Panc1 (cell line): ENCODE measurements around the gene VDR. TPM values are rescaled to one million over a fixed set of nuclear protein-coding genes. Genes with fewer than 3 reads are reported as not detected.

Source experiments
- ATAC-seq: fragments of 200-7000 bp; cut with Tn5 transposase; 2 replicates; pipeline ENCODE4 v1.9.1; 2020; ENCODE audit warnings: mild to moderate bottlenecking, moderate library complexity
- BruUV-seq: library from RNA; stranded (reverse); fragments of 400-500 nt; replicated peaks from 2 replicates; lab custom pipeline; 2021; lab: Mats Ljungman, UMichigan
- CTCF ChIA-PET: fragments of 300-600 bp; sonication (Branson Sonifier 250); formaldehyde crosslinking; loops from one replicate; lab custom pipeline; 2022; ENCODE audit warnings: antibody characterized with exemption; lab: Charles Lee
- POLR2A ChIA-PET: fragments of 300-600 bp; sonication (Branson Sonifier 250); formaldehyde crosslinking; loops from one replicate; lab custom pipeline; 2022; ENCODE audit warnings: antibody characterized with exemption; lab: Charles Lee
- DNase-seq: peaks from one replicate; pipeline ENCODE4 v3.0.0-alpha.2; 2010; ENCODE audit warnings: low read depth, low spot score
- H3K27ac ChIP-seq: 2 replicates; pipeline ENCODE4 v1.5.1; 2011; ENCODE audit warnings: mild to moderate bottlenecking, low read length, inconsistent platforms
- H3K27me3 ChIP-seq: fragments of 200-500 bp; sonication (Bioruptor generic); 2 replicates; pipeline ENCODE4 v1.6.0; 2014; ENCODE audit warnings: low read length, inconsistent platforms; ENCODE audit not compliant: control insufficient read depth, insufficient read depth
- H3K36me3 ChIP-seq: fragments of 200-500 bp; sonication (Bioruptor generic); 2 replicates; pipeline ENCODE4 v1.5.1; 2014; ENCODE audit warnings: inconsistent platforms, mild to moderate bottlenecking, low read length, moderate library complexity; ENCODE audit not compliant: control insufficient read depth, insufficient read depth
- H3K4me1 ChIP-seq: 2 replicates; pipeline ENCODE4 v1.5.1; 2011; ENCODE audit warnings: inconsistent platforms, mild to moderate bottlenecking, low read length, moderate library complexity; ENCODE audit not compliant: control insufficient read depth, insufficient read depth
- H3K4me3 ChIP-seq, 2 experiments: 2 replicates each; pipeline ENCODE4 v1.5.1; 2011 to 2012; ENCODE audit warnings: low read depth in 2 of 2, low read length in 2 of 2, mild to moderate bottlenecking in 2 of 2, inconsistent platforms in 1 of 2, moderate library complexity in 1 of 2
- H3K9me3 ChIP-seq: fragments of 200-500 bp; sonication (Bioruptor generic); 2 replicates; pipeline ENCODE4 v1.5.1; 2014; ENCODE audit warnings: low read depth, mild to moderate bottlenecking, inconsistent platforms, low read length, moderate library complexity; ENCODE audit not compliant: control insufficient read depth, insufficient read depth
- CTCF ChIP-seq: fragments of 450-650 bp; IDR thresholded peaks from 2 replicates; pipeline ENCODE4 v1.5.1; 2017; ENCODE audit warnings: mild to moderate bottlenecking
- POLR2AphosphoS5 ChIP-seq: IDR thresholded peaks from 2 replicates; pipeline ENCODE4 v1.6.1; 2012; ENCODE audit warnings: mild to moderate bottlenecking, low read depth, low read length, moderate library complexity
- REST ChIP-seq, 2 experiments: IDR thresholded peaks; 2 replicates each; pipeline ENCODE4 v1.6.1; 2011 to 2012; ENCODE audit warnings: low read depth in 2 of 2, control low read depth in 1 of 2, low read length in 1 of 2, mild to moderate bottlenecking in 1 of 2, moderate library complexity in 1 of 2; ENCODE audit not compliant: insufficient read depth in 1 of 2
- SIN3A ChIP-seq: IDR thresholded peaks from 2 replicates; pipeline ENCODE4 v1.6.1; 2012; ENCODE audit warnings: low read depth, mild to moderate bottlenecking, low read length, moderate library complexity, borderline replicate concordance; ENCODE audit not compliant: insufficient read depth
- TCF7L2 ChIP-seq: IDR thresholded peaks from 2 replicates; pipeline ENCODE4 v1.6.1; 2011; ENCODE audit warnings: mild to moderate bottlenecking, low read depth, low read length, inconsistent platforms
- in situ Hi-C: cut with HindIII; loops from 2 replicates; pipeline ENCODE4 v1.10.0; 2016; ENCODE audit warnings: low sequenced_read_pairs, low pct_unique_long_range_greater_than_20kb
- intact Hi-C: fragments of 100-400 bp; cut with micrococcal nuclease; formaldehyde crosslinking; loops from one replicate; pipeline ENCODE4 v1.10.0; 2022; ENCODE audit not compliant: unreplicated experiment
- total RNA-seq: library from RNA; stranded (reverse); gene quantifications from one replicate; pipeline ENCODE4 v1.2.1, GENCODE V29; 2021; ENCODE audit not compliant: unreplicated experiment

VDR gene
- total RNA-seq, 1 experiment from 2014 or later, result 3.0 TPM

GRCh38 chr12:47899466-47899865 is 5.3 kb downstream of the VDR start:
- Histone ChIP-seq H3K27ac (no peak overlapping the region), H3K9me3 (no peaks in the 10 kb centered on the region), H3K4me3 (no peak overlapping the region), H3K27me3 (peaks cover 2% of the 10 kb centered on the region; the same call in 1 of the 2 replicates), H3K4me1 (peaks cover 18% of the 10 kb centered on the region), H3K36me3 (no peaks in the 10 kb centered on the region; the same call in 1 of the 2 replicates)
- TF ChIP-seq REST (IDR thresholded peaks at IDR 0.05; ENCODE audit: insufficient read depth in 1 of 2, low read depth in 2 of 2, low read length in 1 of 2) (no peak), CTCF (no peak), POLR2AphosphoS5 (no peak), SIN3A (no peak), TCF7L2 (no peak)
- in situ Hi-C loops, result no loop called here
- no peak for ATAC-seq
- no TSS peak for BruUV-seq
- CTCF ChIA-PET, result no interaction called here
- DNase-seq, result no peak
- POLR2A ChIA-PET, result no interaction called here
- intact Hi-C loops, result no loop called here

GRCh38 chr12:47896633-47897032 is 8.2 kb downstream of the VDR start:
- CTCF ChIA-PET, result no interaction called here
- Histone ChIP-seq H3K27ac (no peak overlapping the region), H3K36me3 (no peaks in the 10 kb centered on the region; the same call in 1 of the 2 replicates), H3K9me3 (no peaks in the 10 kb centered on the region), H3K4me3 (peak overlapping the region in 1 of 2 experiments; percentile 9; a peak in 1 of 4 replicates), H3K4me1 (peaks cover 8% of the 10 kb centered on the region), H3K27me3 (no peaks in the 10 kb centered on the region)
- no peak for DNase-seq
- intact Hi-C loops, result no loop called here
- POLR2A ChIA-PET, result interaction anchor here (0.6 kb wide), 1 partner anchor 956 kb away, joined by 12 read pairs; the partner anchor contains the start of gene DDX23
- no TSS peak for BruUV-seq
- in situ Hi-C loops, result no loop called here
- TF ChIP-seq CTCF, result no peak
- TF ChIP-seq POLR2AphosphoS5, result no peak
- no peak for TF ChIP-seq REST (IDR thresholded peaks at IDR 0.05; ENCODE audit: insufficient read depth in 1 of 2, low read depth in 2 of 2, low read length in 1 of 2)
- no peak for TF ChIP-seq SIN3A
- no peak for TF ChIP-seq TCF7L2
- peak; percentile 72 for ATAC-seq
